Vagina (tissue), 2 donors: ENCODE data around the gene CYYR1.

Experiments used
- CTCF ChIP-seq, 3 experiments: fragments of 450-650 bp in 2 of 3; fragments of 200-600 bp in 1 of 3; sonication (generic) in 1 of 3; IDR thresholded peaks; one replicate each; pipeline ENCODE4 v1.5.1; 2017 to 2019; ENCODE audit warnings: antibody characterized with exemption in 3 of 3, mild to moderate bottlenecking in 2 of 3, moderate library complexity in 2 of 3
- POLR2AphosphoS5 ChIP-seq, 2 donors: sonication (generic); formaldehyde crosslinking; IDR thresholded peaks; one replicate each; pipeline ENCODE4 v1.9.0; 2017; ENCODE audit warnings: antibody characterized with exemption in 2 of 2, mild to moderate bottlenecking in 2 of 2, low read depth in 1 of 2; ENCODE audit not compliant: insufficient read depth in 1 of 2

- TF ChIP-seq CTCF (IDR thresholded peaks at IDR 0.05) (no peak), POLR2AphosphoS5 (IDR thresholded peaks at IDR 0.05; ENCODE audit: insufficient read depth in 1 of 2, low read depth in 1 of 2) (no peak)
These were observed 139.7 kb downstream of the CYYR1 start for GRCh38 chr21:26433386-26433785.
